Measurements from ENCODE around the gene PPWD1.

Gene PPWD1

DNA sequence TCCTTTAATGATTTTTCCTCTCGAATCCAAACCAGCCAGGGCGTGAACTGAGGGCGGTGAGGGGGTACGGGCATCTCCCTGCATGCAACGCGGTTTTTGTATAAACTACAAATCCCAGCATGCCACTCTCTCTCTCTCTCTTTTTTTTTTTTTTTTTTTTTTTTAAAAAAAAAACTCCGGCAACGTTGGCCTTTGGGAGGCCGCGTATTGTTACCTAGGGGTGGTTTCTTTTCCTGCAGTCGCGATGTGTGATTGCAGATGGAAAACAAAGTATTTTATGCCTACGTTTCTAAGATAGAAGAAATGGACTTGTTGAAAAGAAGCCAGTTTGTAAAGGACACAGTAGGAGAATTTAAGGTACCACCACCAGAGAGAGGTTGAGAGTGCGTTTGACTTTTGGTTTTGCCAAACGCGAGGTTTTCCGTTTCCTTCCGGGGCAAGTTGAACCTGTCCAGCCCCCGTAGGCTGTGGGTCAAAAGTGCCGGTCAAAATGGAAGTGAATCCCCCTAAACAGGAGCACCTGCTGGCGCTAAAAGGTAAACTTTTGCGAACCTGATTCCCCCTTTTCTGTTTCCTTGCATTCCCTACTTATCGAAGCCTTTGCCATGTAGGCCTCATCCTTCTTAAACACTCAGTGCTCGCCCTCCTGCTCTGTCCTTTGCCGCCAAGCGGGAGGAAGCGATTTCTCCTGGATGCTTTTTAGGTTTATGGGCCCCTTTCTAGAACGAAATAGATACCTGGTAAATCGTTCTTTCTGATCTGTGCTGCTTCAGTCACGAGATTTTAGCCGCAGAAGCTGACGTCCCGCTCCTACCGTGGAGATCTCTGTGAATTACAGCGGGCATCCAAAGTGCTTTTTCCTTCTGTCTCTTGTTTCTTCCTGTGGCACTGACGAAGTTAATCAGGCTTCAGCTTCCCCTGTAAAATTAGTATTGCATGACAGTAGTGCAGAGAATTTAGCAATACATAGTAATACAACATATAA lies 61.8 kb downstream of the PPWD1 start, which contains the start of the genes SHLD3 and TRAPPC13:
Gene SHLD3, plus strand, starts transcription at position 457 of the 985 bp plus-strand sequence. CDS start 4,561 bp downstream, outside the sequence.
Gene TRAPPC13, plus strand, starts transcription at position 457 of the 985 bp plus-strand sequence. Its CDS starts 34 bp downstream, at position 491.
- peaks cover 9% of the 10 kb centered on the region for H3K36me3 ChIP-seq
- H3K27me3 ChIP-seq (ENCODE audit: insufficient read depth, low read depth, severe bottlenecking): no peaks in the 10 kb centered on the region
- peak within 1 kb of the TSS; percentile 78 for H3K4me3 ChIP-seq (ENCODE audit: low read depth, low read length)
- no peaks in the 10 kb centered on the region for H3K9me3 ChIP-seq (ENCODE audit: severe bottlenecking)
- DNase-seq: peak; percentile 79
- H3K27ac ChIP-seq: peak within 1 kb of the TSS; percentile 94
- TF ChIP-seq, protein P1, sequence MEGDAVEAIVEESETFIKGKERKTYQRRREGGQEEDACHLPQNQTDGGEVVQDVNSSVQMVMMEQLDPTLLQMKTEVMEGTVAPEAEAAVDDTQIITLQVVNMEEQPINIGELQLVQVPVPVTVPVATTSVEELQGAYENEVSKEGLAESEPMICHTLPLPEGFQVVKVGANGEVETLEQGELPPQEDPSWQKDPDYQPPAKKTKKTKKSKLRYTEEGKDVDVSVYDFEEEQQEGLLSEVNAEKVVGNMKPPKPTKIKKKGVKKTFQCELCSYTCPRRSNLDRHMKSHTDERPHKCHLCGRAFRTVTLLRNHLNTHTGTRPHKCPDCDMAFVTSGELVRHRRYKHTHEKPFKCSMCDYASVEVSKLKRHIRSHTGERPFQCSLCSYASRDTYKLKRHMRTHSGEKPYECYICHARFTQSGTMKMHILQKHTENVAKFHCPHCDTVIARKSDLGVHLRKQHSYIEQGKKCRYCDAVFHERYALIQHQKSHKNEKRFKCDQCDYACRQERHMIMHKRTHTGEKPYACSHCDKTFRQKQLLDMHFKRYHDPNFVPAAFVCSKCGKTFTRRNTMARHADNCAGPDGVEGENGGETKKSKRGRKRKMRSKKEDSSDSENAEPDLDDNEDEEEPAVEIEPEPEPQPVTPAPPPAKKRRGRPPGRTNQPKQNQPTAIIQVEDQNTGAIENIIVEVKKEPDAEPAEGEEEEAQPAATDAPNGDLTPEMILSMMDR (IDR thresholded peaks at IDR 0.05; ENCODE audit: low read depth, low read length): no peak

DNA sequence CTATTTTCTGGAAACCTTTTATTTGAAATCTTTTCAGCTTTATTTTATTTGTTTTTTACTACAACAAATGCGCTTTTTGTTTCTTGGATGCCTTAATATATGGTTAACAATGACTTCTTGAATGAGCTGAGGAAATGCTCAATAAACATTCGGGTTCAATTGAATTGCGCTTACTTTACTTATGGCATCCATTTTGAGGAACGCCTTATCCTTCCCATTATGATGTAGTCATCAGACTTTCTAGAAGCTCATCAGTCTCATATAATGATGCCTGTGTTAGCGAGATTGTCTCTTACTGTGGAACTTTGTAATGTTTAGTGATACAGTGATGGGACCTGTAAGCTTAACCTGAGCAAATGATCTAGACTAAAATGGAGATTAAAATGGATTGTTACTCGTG lies 62.6 kb downstream of the PPWD1 start:
- DNase-seq: no peak
- Histone ChIP-seq H3K27ac (peak overlapping the region; percentile 94; the same call in 1 of the 2 replicates), H3K27me3 (ENCODE audit: insufficient read depth, low read depth, severe bottlenecking) (no peaks in the 10 kb centered on the region), H3K9me3 (ENCODE audit: severe bottlenecking) (no peaks in the 10 kb centered on the region), H3K36me3 (peaks cover 11% of the 10 kb centered on the region), H3K4me3 (ENCODE audit: low read depth, low read length) (peak overlapping the region; percentile 78)
- TF ChIP-seq, protein P1 (IDR thresholded peaks at IDR 0.05; ENCODE audit: low read depth, low read length): no peak

DNA sequence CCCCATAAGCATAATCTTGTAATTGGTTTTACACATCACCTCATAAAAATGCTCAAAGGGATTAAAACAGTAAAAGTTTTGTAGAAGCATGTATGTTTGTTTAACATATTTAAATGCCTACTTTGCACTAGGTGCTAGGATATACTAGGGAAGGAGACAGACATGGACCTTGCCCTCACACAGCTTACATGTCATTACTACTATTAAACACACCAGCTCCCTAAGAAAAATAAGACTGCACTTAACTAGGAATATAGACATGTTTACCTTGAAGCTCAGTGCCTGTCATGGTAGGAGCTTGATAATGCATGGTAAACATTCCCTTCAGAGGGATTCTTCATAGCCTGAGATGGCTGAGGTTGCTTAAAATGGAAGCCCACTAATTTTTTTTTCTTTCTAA lies 67.9 kb downstream of the PPWD1 start:
- Histone ChIP-seq H3K36me3 (peaks cover 11% of the 10 kb centered on the region), H3K27ac (no peak overlapping the region), H3K27me3 (ENCODE audit: insufficient read depth, low read depth, severe bottlenecking) (no peaks in the 10 kb centered on the region), H3K4me3 (ENCODE audit: low read depth, low read length) (no peak overlapping the region), H3K9me3 (ENCODE audit: severe bottlenecking) (no peaks in the 10 kb centered on the region)
- TF ChIP-seq, protein P1 (IDR thresholded peaks at IDR 0.05; ENCODE audit: low read depth, low read length): no peak
- DNase-seq: no peak
